ENCODE measurements around the gene KRTAP9-8. TPM values are rescaled to one million over a fixed set of nuclear protein-coding genes. Genes with fewer than 3 reads are reported as not detected.
"Not testable (repeated sequence)": the region's sequence is repeated elsewhere in the genome, so short reads cannot be mapped to it uniquely, and the experiment has no call there.

The KRTAP9-8 gene
- total and polyA plus RNA-seq, 2 of the 8 experiments (the other 6 are each of a cell fraction or from before 2014, with no cell fraction given), result not detected

DNA sequence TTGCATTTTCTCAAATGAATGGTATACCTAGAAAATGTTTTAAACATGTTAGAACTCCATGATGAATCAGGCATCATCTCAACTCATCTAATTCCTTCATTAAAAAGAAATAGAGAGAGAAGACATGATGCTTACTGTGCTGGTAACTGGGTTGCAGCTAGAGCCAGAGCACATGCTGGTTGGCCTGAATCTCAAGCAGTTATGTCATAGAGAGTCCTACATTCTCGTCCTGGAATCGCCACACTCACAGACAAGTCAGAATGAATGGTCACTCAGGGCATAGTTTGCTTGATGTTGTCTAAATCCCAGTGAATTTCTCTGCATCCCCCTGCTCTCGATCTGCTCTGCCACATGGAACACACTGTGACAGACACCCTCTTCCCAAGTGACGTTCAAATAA lies 683 bp upstream of the KRTAP9-8 start:
- H3K56ac ChIP-seq (replicated peaks; ENCODE audit: insufficient read length, low read depth, low read length); H2BK120ac ChIP-seq (replicated peaks; ENCODE audit: low read depth, low read length); FAIRE-seq; H2BK15ac ChIP-seq (ENCODE audit: low read length); H2AK5ac ChIP-seq (ENCODE audit: low read depth, low read length); H3K9me3 ChIP-seq (ENCODE audit: insufficient read depth in 2 of 2, low read depth in 1 of 2, low read length in 1 of 2); H3K4me3 ChIP-seq (ENCODE audit: extremely low read depth in 1 of 4, insufficient read depth in 2 of 4, low read depth in 3 of 4, low read length in 4 of 4); H3K79me1 ChIP-seq (ENCODE audit: low read depth, low read length); H2BK12ac ChIP-seq (ENCODE audit: low read depth, low read length); H4K91ac ChIP-seq (replicated peaks; ENCODE audit: insufficient read length, low read length); H3K4me2 ChIP-seq (ENCODE audit: insufficient read depth in 1 of 2, low read depth in 2 of 2, low read length in 2 of 2); H4K5ac ChIP-seq (ENCODE audit: insufficient read length, low read depth, low read length); H3K9ac ChIP-seq (replicated peaks in 1 of 4; ENCODE audit: extremely low read depth in 1 of 4, low read depth in 3 of 4, low read length in 3 of 4); H3K79me2 ChIP-seq (ENCODE audit: control insufficient read depth in 1 of 2, insufficient read depth in 2 of 2, low read length in 2 of 2); H3K23me2 ChIP-seq (ENCODE audit: low read depth, low read length); H3K4ac ChIP-seq (replicated peaks; ENCODE audit: insufficient read length, low read depth, low read length); H3K27me3 ChIP-seq (replicated peaks in 1 of 4; ENCODE audit: control insufficient read depth in 3 of 4, extremely low read depth in 1 of 4, insufficient read depth in 3 of 4, low read length in 3 of 4); H4K20me1 ChIP-seq (replicated peaks in 1 of 2; ENCODE audit: control insufficient read depth in 1 of 2, insufficient read depth in 2 of 2, low read length in 2 of 2); H4K8ac ChIP-seq (ENCODE audit: extremely low read depth, insufficient read depth, low read length); H2BK20ac ChIP-seq (ENCODE audit: low read length); H3K27ac ChIP-seq (ENCODE audit: low read depth, low read length); H2AFZ ChIP-seq (ENCODE audit: low read length); H3K36me3 ChIP-seq (ENCODE audit: control insufficient read depth in 2 of 4, insufficient read depth in 4 of 4, low read length in 3 of 4); H3K4me1 ChIP-seq (replicated peaks in 1 of 4; ENCODE audit: control insufficient read depth in 3 of 4, insufficient read depth in 4 of 4, low read length in 3 of 4); H3K18ac ChIP-seq (ENCODE audit: extremely low read depth, low read length); H3K23ac ChIP-seq (ENCODE audit: insufficient read length); H2BK5ac ChIP-seq (ENCODE audit: low read depth, low read length); DNase-seq (ENCODE audit: low read depth in 1 of 2, low spot score in 2 of 2); H3K14ac ChIP-seq (ENCODE audit: insufficient read length): not testable (repeated sequence)
- 93% methylated on average over 4 of the region's 4 CpGs; no CpG with 5 or more reads in 1 of the 2 experiments for WGBS, 2 experiments (ENCODE audit: extremely low coverage in 1 of 2, insufficient coverage in 1 of 2, insufficient read length in 1 of 2, insufficient replicate concordance in 2 of 2, low coverage in 1 of 2, low lambda C conversion rate in 2 of 2, missing lambda C conversion rate in 1 of 2)
- CTCF ChIA-PET (ENCODE audit: partially characterized antibody), result interaction anchor here (0.7 kb wide), 1 partner anchor 18 kb away, joined by 3 read pairs; the partner anchor contains the start of gene KRTAP9-9
- POLR2A ChIA-PET (ENCODE audit: partially characterized antibody), result interaction anchor here (0.6 kb wide), 1 partner anchor 1094 kb away, joined by 3 read pairs; no protein-coding TSS in a partner anchor

DNA sequence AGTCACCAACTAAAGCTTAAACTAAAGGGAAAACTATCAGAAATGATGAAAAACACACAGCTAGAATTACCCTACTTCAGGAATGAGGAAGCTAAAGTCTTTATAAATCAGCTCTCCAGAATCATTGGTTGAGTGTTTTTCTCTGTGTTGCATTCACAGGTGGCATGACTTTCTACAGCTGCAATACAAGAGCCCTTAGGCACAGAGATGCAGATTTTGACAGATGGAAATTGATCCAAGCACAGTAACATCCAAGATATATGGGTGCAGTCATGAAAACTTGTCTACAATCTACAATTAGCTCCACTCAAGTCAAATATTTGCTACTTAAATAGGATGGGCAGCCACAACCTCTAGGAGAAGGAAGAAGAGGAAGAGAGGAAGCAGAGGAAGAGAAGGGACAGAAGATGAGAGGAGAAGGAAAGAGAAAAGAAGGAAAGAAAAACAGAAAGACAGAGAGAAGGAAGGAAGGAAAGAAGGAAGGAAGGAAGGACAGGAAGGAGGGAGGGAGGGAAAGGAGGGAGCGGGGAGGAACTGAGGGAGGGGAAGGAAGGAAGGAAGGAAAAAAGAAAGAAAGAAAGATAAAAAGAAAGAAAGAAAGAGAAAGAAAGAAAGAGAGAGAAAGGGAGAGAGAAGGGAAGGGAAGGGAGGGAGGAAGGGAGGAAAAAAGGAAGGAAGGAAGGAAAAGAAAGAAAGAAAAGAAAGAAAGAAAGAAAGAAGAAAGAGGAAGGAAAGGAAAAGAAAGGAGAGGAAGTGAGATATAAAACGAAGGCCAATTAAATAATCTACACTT lies 9.4 kb downstream of the KRTAP9-8 start:
- H3K4ac ChIP-seq (replicated peaks; ENCODE audit: insufficient read length, low read depth, low read length); H3K36me3 ChIP-seq (ENCODE audit: control insufficient read depth in 2 of 4, insufficient read depth in 4 of 4, low read length in 3 of 4); H2AFZ ChIP-seq (ENCODE audit: low read length); FAIRE-seq; H3K79me1 ChIP-seq (ENCODE audit: low read depth, low read length); H2BK12ac ChIP-seq (ENCODE audit: low read depth, low read length); H2BK15ac ChIP-seq (ENCODE audit: low read length); H2AK5ac ChIP-seq (ENCODE audit: low read depth, low read length); DNase-seq (ENCODE audit: low read depth in 1 of 2, low spot score in 2 of 2); H3K4me2 ChIP-seq (ENCODE audit: insufficient read depth in 1 of 2, low read depth in 2 of 2, low read length in 2 of 2); POLR2A ChIA-PET (ENCODE audit: partially characterized antibody); H3K4me1 ChIP-seq (replicated peaks in 1 of 4; ENCODE audit: control insufficient read depth in 3 of 4, insufficient read depth in 4 of 4, low read length in 3 of 4); H3K4me3 ChIP-seq (ENCODE audit: extremely low read depth in 1 of 4, insufficient read depth in 2 of 4, low read depth in 3 of 4, low read length in 4 of 4); H3K27ac ChIP-seq (ENCODE audit: low read depth, low read length); H3K56ac ChIP-seq (replicated peaks; ENCODE audit: insufficient read length, low read depth, low read length); H4K5ac ChIP-seq (ENCODE audit: insufficient read length, low read depth, low read length); H3K27me3 ChIP-seq (replicated peaks in 1 of 4; ENCODE audit: control insufficient read depth in 3 of 4, extremely low read depth in 1 of 4, insufficient read depth in 3 of 4, low read length in 3 of 4); H2BK5ac ChIP-seq (ENCODE audit: low read depth, low read length); H3K9me3 ChIP-seq (ENCODE audit: insufficient read depth in 2 of 2, low read depth in 1 of 2, low read length in 1 of 2); H4K8ac ChIP-seq (ENCODE audit: extremely low read depth, insufficient read depth, low read length); CTCF ChIA-PET (ENCODE audit: partially characterized antibody); H3K18ac ChIP-seq (ENCODE audit: extremely low read depth, low read length); H3K23ac ChIP-seq (ENCODE audit: insufficient read length); H3K23me2 ChIP-seq (ENCODE audit: low read depth, low read length); H4K91ac ChIP-seq (replicated peaks; ENCODE audit: insufficient read length, low read length); H4K20me1 ChIP-seq (replicated peaks in 1 of 2; ENCODE audit: control insufficient read depth in 1 of 2, insufficient read depth in 2 of 2, low read length in 2 of 2); H2BK20ac ChIP-seq (ENCODE audit: low read length); H3K9ac ChIP-seq (replicated peaks in 1 of 4; ENCODE audit: extremely low read depth in 1 of 4, low read depth in 3 of 4, low read length in 3 of 4); H2BK120ac ChIP-seq (replicated peaks; ENCODE audit: low read depth, low read length); H3K79me2 ChIP-seq (ENCODE audit: control insufficient read depth in 1 of 2, insufficient read depth in 2 of 2, low read length in 2 of 2); H3K14ac ChIP-seq (ENCODE audit: insufficient read length): not testable (repeated sequence)
- WGBS, 2 experiments (ENCODE audit: extremely low coverage in 1 of 2, insufficient coverage in 1 of 2, insufficient read length in 1 of 2, insufficient replicate concordance in 2 of 2, low coverage in 1 of 2, low lambda C conversion rate in 2 of 2, missing lambda C conversion rate in 1 of 2), result 11% methylated on average over 2 of the region's 2 CpGs; no CpG with 5 or more reads in 1 of the 2 experiments

Data from H1 (cell line).